NCI-H526 (cell line): ENCODE results near the gene LRRC25.
"Not testable (repeated sequence)": the region's sequence is repeated elsewhere in the genome, so short reads cannot be mapped to it uniquely, and the experiment has no call there.

Experiments
- DNase-seq, 2 experiments: peaks; one replicate each; lab custom pipeline; 2025; lab: John Stamatoyannopoulos, UW

Gene LRRC25

GRCh38 chr19:18405754-18406153 is 8.3 kb upstream of the LRRC25 start:
- DNase-seq, result not testable (repeated sequence)

- not testable (repeated sequence) for DNase-seq
These were observed 5.2 kb upstream of the LRRC25 start for GRCh38 chr19:18402455-18403248.

- peak in 1 of 2 experiments; percentile 15 for DNase-seq
These were observed 4.2 kb upstream of the LRRC25 start for GRCh38 chr19:18401580-18402112.

- peak in 1 of 2 experiments; percentile 46 for DNase-seq
These were observed 1.6 kb upstream of the LRRC25 start for GRCh38 chr19:18399008-18399407.

DNA sequence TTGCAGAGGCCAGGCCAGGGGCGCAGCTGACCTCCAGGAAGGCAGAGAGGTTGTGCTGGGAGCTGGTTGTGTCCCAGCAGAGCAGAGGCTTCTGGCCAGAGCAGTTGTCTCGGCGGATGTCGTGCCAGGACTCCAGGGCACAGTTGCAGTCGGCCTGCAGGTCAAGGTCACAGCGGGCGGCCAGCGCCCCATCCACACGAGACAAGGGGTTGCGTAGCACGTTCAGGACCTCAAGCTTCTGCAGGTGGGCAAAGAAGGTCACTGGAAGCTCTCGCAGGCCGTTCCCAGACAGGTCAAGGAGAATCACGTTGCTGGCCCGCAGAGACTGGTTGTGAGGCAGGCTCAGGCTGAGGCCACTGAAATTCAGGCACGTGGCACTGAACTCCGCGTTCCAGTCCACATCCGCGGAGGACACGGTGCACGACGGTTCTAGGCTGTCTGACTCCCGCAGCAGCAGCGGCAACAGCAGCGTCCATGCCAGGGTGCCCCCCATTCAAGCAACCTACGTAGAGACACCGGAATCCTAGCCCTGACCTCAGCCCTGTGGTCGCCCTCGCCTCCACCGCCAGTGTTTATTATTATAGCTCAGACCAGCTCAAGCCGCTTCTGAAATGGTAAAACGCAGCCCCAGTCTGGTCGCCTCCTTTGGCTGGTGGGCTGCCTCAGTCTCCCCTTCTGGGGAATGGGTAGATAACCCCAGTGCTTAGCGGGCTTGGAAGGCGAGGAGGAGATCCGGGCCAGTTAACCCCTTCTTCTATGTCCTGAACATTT is 766 bp downstream of the LRRC25 start:
- DNase-seq, result no peak

- peak in 1 of 2 experiments; percentile 34 for DNase-seq
These were observed 3.6 kb downstream of the LRRC25 start for GRCh38 chr19:18393836-18394235.

- no peak for DNase-seq
These were observed 4.5 kb downstream of the LRRC25 start for GRCh38 chr19:18392926-18393325.

DNA sequence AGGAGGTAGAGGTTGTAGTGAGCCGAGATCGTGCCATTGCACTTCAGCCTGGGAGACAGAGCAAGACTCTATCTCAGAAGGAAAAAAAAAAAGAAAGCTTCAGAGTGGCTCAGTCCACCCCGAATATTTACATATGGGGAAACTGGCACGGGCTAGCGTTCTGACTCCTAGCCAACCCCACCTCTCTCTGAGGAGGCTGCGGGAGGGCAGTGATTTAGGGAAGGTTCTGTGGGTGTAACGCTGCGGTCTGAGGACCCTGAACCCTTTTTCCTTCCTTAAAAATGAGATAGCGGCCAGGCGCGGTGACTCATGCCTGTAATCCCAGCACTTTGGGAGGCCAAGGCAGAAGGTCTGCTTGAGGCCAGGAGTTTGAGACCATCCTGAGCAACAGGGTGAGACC is 5.0 kb downstream of the LRRC25 start:
- no peak for DNase-seq

DNA sequence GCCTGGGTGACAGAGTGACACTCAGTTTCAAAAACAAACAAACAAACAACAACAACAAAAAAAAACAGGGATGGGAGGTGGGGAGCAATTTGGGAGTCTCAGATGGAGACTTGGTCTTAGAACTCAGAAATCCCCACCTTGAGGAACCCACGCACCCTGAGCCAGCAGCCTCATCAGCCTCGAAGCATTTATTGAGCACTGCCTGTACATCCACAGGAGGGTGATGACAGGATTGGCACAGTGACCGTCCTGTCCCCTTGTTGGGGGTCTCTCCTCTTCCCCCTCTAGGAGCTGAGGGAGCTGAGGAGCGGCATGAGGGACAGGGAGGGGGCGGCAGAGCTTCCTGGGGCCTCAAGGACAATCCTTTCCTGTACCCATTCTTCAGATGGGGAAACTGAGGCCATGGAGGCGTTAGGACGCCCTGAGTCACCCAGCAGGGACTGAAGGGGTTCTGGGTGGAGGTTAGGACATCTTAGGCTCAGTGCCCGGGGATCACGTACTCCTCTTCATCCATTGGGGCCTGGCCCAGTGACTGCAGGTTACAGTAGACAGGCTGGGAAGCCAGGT is 5.8 kb downstream of the LRRC25 start:
- no peak for DNase-seq

- DNase-seq, result no peak
These were observed 7.1 kb downstream of the LRRC25 start for GRCh38 chr19:18390065-18390907.

- no peak for DNase-seq
These were observed 7.7 kb downstream of the LRRC25 start for GRCh38 chr19:18389726-18390064.

DNA sequence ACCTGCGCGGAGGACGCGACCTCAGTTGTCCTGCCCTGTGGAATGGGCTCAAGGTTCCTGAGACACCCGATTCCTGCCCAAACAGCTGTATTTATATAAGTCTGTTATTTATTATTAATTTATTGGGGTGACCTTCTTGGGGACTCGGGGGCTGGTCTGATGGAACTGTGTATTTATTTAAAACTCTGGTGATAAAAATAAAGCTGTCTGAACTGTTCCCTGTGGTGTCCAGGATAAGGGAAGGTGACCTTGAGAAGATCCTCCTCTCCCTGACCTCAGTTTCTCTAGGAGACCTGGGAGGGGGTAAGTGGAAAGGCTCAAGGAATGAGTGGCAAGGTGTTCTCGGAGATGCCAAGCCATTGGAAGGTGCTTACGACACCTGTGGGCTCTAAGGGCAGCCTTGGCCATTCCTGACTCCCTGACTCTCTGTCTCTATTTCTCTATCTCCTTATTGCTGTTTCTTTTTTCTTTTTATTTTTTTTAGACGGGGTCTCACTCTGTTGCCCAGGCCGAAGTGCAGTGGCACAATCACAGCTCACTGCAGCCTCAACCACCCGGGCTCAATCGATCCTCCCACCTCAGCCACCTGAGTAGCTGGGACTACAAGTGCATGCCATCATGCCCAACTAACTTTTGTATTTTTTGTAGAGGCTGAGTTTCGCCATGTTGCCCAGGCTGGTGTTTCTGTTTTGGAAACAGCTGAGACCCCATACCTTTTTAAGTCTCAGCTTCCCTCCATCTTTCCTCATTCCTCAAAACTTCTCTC is 8.3 kb downstream of the LRRC25 start:
- no peak for DNase-seq

GRCh38 chr19:18388100-18388959 is 9.1 kb downstream of the LRRC25 start:
- DNase-seq, result peak; percentile 79 to 86

DNA sequence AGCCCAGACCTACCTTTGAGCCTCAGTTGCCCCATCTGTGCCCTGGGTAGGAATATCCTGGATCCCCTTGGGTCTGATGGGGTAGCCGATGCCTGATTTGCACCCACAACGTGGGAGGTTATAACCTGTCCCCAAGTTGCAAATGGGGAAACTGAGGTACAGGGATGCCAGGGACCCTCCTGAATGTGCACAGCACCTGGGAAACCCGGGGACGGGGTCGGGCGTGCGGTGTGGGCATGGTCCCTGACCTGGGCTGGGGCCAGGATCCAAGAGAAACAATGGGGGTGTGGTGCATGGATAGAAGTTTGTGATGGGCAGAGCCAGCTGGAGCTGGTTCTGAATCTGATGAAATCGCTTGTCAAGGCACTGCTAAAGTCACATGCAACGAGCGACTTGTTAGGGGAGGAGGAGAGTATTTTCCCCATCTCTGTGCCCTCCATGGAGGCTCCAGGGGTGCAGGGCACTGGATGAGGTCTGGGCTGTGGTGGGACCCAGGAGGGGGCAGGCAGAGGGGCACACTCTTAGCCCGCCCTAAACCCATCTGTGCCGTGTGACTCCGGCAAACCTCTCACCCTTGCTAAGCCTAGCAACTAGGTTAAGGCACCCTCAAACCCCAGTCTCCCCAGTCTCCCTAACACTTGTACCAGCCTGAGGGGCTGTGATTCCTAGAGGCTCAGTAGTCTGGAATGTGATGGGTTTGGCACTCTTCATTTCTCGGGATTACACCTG is 10.7 kb downstream of the LRRC25 start:
- DNase-seq, result no peak

GRCh38 chr19:18385675-18386542 is 11.5 kb downstream of the LRRC25 start, which contains the start of gene GDF15:
TSS of gene GDF15 (plus strand) at chr19:18386158. CDS start at chr19:18386190, 32 bp downstream.
- DNase-seq, result peak in 1 of 2 experiments; percentile 18

DNA sequence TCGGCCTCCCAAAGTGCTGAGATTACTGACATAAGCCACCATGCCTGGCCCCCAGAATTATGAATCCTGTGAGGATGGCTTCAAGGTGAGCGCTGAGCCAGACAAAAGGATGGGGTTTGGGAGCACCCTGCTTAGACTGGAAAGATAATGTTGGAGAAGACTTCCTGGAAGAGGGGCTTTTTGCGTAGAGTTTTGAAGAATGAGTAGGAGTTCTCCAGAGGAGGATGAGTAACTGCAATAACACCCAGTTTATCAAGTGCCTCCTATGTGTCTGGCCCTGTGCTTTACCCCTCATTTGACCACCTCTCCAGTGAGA is 12.1 kb downstream of the LRRC25 start:
- DNase-seq, result no peak

DNA sequence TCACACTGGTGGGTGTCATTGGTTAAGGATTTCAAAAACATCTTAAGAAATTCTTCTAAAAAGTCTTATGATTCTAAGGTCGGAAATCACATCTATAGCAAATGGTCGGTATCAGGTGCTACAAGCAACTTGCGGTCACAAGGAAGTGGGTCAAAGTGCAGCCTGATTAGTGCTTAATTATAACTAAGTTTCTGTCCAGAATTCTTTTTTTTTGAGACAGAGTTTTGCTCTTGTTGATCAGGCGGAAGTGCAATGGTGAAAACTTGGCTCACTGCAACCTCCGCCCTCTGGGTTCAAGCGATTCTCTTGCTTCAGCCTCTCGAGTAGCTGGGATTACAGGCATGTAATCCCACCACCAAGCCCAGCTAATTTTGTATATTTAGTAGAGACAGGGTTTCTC is 12.6 kb downstream of the LRRC25 start:
- DNase-seq, result no peak

GRCh38 chr19:18383622-18384021 is 13.8 kb downstream of the LRRC25 start:
- DNase-seq, result not testable (repeated sequence)
